Epithelial cell of proximal tubule (primary cell): ENCODE measurements around the gene NADK2. TPM values are rescaled to one million over a fixed set of nuclear protein-coding genes. Genes with fewer than 3 reads are reported as not detected.

ENCODE experiments used
- DNase-seq: peaks from one replicate; pipeline ENCODE4 v3.0.0-alpha.2; 2011; ENCODE audit warnings: low read depth
- H3K4me3 ChIP-seq: 2 replicates; pipeline ENCODE4 v1.5.1; 2011; ENCODE audit warnings: low read depth, mild to moderate bottlenecking, low read length
- CTCF ChIP-seq: conservative IDR thresholded peaks from 2 replicates; pipeline ENCODE4 v1.5.1; 2012; ENCODE audit warnings: low read depth, mild to moderate bottlenecking, low read length
- total RNA-seq: library from RNA; depleted of rRNA; stranded (reverse); fragments of >200 nt; gene quantifications from 2 replicates; pipeline ENCODE4 v1.2.3, GENCODE V29; 2015

The NADK2 gene
- total RNA-seq, 1 donor from 2014 or later = 27.1 TPM

- no peak for DNase-seq
- no peak overlapping the region for H3K4me3 ChIP-seq
- no peak for TF ChIP-seq CTCF
Measured at GRCh38 chr5:36146390-36146789, 95.3 kb downstream of the NADK2 start.

- DNase-seq = no peak
- TF ChIP-seq CTCF = no peak
- H3K4me3 ChIP-seq = no peak overlapping the region
Measured at GRCh38 chr5:36145311-36145710, 96.4 kb downstream of the NADK2 start.

Other genes starting within 250 kb of the NADK2 start
- gene UGT3A2, start 175.0 kb downstream of the NADK2 start, total RNA-seq = not detected in 2 replicates
- gene LMBRD2, start 90.0 kb downstream of the NADK2 start, total RNA-seq = 2.7 and 4.1 TPM in 2 replicates
- gene SKP2, start 89.8 kb downstream of the NADK2 start, total RNA-seq = 25.2 and 44.3 TPM in 2 replicates
- gene RANBP3L, start 60.0 kb upstream of the NADK2 start, total RNA-seq = not detected in 2 replicates